ENCODE measurements around the gene ACOXL.

DNA sequence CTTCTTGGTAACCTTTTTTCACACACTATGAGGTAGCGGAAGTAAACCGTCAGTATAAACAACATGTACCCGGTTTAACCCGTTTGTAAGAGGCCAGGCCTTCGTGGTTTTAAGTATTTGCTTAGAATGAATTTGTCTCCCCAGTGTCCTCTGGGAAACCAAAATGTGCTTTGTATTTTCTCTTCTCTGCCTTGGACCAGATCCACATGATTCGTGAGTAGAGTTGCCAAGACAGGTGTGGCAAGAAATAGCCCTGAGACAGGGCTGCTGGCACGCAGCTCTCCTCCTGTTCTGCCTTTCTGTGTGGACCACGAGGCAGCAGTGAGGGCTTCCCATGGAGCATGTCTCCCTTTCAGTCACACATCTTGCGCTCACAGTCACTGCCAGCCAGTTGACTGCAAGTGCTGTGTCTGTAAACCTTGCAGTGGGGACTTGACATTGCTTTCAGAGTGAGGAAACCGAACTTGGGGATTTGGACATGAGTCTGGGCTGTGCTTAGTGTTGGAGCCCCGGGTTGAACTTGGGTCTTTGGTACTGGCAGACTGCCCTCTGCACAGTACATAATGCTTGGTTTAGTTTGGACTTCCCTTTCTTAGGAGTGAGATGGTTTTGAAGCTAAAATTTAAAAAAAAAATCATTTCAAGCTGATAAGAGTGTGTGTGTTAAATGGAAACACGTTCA lies 407.4 kb downstream of the ACOXL start:
- no peak for TF ChIP-seq POLR2A (conservative IDR thresholded peaks at IDR 0.05)
- TF ChIP-seq ATF3 (IDR thresholded peaks at IDR 0.05): no peak
- no peak for TF ChIP-seq ATF3 (CRISPR knock-in tag; conservative IDR thresholded peaks at IDR 0.05)
- TF ChIP-seq, protein P1, sequence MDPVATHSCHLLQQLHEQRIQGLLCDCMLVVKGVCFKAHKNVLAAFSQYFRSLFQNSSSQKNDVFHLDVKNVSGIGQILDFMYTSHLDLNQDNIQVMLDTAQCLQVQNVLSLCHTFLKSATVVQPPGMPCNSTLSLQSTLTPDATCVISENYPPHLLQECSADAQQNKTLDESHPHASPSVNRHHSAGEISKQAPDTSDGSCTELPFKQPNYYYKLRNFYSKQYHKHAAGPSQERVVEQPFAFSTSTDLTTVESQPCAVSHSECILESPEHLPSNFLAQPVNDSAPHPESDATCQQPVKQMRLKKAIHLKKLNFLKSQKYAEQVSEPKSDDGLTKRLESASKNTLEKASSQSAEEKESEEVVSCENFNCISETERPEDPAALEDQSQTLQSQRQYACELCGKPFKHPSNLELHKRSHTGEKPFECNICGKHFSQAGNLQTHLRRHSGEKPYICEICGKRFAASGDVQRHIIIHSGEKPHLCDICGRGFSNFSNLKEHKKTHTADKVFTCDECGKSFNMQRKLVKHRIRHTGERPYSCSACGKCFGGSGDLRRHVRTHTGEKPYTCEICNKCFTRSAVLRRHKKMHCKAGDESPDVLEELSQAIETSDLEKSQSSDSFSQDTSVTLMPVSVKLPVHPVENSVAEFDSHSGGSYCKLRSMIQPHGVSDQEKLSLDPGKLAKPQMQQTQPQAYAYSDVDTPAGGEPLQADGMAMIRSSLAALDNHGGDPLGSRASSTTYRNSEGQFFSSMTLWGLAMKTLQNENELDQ (CRISPR knock-in tag; IDR thresholded peaks at IDR 0.05; ENCODE audit: borderline replicate concordance): no peak
- TF ChIP-seq ZNF24 (IDR thresholded peaks at IDR 0.05): no peak
- no peak for TF ChIP-seq HDGF (IDR thresholded peaks at IDR 0.05)

Measured in K562 (cell line).